Fibroblast of skin of left quadriceps (primary cell): ENCODE data around the gene A2M.

Experiments used
- DNase-seq, 2 experiments: peaks; one replicate each; pipeline ENCODE4 v3.0.0-alpha.2; 2013; ENCODE audit warnings: low read depth in 2 of 2

A2M gene

DNA sequence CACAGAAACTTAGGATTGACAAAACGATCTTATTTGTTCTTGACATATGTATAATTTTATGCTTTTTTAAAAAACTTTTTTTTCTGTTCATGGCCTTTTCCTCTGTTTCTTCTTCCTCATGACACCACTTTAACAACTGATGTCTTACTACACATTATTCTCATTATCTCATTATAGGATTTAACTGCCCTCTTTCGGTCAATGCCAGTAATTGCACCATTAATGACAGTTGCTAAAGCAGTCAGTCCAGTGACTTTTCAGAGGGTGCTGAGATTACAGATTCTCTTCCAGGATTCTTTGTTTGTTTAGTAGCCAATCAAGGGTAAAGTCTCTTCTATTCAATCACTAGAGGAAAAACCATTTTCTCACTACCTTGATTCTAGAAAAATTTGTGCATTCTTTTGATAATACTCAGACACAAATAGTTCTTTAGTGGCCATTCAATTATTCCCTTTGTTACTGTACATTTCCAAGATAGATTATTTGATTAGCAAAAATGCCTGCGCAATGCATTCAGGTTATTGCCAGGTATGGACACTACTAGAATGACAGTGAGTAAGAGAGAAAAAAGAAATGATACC lies 76.2 kb downstream of the A2M start:
- DNase-seq: peak in 1 of 2 experiments; percentile 13

DNA sequence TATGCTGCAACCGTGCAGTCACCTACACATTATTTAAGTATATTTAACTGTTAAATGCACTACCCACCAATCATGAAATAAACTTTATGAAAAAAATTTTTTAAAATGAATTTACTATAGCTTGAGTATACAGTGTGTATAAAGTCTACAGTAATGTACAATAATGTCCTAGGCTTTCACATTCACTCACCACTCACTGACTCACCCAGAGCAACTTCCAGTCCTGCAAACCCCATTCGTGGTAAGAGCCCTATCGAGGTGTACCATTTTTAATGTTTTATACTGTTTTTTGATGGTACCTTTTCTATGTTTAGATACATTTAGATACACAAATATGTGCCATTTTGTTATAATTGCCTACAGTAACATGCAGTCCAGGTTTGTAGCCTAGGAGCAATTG lies 78.3 kb downstream of the A2M start:
- DNase-seq: no peak

DNA sequence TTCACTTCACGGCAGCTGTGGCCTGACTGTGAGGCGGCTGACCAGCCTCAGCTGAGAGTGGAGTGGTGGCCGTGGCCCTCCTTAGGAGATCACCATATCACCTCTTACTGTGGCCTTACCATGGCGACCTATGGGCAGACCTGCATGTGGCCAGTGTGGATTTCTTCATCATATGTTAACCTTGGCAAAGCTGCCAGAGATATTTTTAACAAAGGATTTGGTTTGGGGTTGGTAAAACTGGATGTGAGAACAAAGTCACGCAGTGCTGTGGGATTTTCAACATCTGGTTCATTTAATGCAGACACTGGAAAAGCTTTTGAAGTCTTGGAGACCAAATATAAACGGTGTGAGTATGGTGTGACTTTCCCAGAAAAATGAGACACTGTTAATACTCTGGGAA lies 79.5 kb downstream of the A2M start:
- DNase-seq: no peak

DNA sequence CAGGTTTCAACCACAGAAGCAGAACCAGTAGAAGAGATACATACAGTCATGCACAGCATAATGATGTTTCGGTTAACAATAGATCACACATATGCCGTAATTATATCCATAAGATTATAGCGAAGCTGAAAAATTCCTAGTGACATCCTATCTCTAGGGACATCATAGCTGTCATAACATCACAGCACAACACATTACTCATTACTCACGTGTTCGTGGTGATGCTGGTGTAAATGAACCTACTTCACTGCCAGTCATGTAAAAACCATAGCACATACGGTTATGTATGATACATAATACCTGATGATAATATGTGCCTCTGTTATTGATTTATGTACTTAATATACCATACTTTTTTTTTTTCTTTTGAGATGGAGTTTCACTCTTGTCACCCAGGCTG lies 81.6 kb downstream of the A2M start:
- DNase-seq: no peak

DNA sequence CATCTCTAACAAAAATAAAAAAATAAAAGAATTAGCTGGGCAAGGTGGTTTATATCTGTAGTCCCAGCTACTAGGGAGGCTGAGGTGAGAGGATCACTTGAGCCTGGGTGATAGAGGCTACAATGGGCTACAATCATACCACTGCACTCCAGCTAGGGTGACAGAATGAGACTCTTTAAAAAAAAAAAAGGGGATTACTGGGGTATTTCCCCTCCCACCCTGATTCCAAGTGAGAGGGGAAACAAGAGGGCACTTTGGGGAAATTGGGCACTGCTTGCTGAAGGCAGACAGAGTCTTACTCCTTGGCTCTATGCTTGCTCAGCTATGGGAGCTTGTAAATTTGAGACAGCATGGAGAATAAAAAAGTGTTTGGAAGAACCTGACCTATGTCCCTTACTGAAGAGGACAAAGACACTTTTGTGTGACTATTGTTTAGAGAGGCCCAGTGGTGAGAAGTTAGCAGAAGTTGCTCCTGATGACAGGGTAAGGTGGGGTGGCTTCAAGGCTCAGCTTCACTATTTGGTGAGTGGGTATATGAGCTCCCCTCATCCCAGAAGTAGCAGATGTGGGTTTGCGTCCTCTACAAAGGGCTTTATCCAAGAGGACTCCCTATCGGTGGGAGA lies 82.3 kb downstream of the A2M start:
- no peak for DNase-seq

DNA sequence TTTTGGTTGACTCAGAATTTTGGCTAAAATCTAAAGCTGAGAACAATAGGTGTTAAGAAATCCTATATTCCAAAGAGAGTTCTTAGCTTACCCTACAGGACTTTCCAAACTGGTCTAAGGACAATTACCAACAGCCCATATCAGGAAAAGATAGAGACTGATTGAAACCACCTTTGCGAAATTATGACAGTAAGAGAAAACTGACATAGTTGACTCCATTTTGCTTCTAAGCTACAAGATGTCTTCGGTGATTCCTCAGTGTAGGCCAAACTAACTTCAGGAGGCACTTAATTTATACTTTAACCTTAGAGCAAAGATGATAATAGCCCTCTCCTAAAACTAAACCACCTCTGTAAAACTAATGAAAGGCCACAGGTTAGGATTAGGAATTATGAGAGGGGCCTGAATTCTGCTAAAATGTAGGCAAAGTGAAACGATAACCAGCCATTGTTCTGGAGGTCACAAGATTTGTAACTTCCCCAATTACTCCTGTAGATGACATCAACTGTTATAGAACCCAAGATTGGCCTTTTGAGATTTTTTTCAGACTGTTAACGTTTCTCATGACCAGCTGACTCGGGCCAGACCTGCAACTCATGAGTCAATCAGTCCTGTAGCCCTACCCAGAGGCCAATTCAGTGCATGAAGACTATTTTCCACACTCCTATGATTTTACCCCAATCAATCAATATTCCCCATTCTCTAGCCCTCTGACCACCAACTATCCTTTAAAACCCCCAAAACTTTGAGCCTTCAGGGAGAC lies 83.3 kb downstream of the A2M start:
- no peak for DNase-seq

DNA sequence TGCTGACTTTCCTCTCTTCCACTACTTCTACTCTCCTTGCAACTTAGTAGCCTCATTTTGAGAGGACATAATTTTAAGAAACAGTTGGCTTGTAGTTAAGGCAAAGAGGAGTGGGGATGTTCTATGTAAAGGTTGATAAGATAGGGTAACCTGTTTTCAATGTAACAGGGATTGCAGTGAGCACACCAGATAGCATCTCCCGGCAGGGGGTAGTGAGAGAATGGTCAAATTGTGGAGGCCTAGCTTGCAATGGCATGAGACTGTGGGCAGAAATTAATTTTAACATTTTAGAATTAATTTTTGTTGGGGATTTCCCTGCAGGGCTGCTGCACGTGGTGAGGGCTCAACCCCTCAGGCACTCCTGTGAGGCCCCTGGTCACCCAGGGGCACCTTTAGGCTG lies 84.9 kb downstream of the A2M start:
- no peak for DNase-seq

DNA sequence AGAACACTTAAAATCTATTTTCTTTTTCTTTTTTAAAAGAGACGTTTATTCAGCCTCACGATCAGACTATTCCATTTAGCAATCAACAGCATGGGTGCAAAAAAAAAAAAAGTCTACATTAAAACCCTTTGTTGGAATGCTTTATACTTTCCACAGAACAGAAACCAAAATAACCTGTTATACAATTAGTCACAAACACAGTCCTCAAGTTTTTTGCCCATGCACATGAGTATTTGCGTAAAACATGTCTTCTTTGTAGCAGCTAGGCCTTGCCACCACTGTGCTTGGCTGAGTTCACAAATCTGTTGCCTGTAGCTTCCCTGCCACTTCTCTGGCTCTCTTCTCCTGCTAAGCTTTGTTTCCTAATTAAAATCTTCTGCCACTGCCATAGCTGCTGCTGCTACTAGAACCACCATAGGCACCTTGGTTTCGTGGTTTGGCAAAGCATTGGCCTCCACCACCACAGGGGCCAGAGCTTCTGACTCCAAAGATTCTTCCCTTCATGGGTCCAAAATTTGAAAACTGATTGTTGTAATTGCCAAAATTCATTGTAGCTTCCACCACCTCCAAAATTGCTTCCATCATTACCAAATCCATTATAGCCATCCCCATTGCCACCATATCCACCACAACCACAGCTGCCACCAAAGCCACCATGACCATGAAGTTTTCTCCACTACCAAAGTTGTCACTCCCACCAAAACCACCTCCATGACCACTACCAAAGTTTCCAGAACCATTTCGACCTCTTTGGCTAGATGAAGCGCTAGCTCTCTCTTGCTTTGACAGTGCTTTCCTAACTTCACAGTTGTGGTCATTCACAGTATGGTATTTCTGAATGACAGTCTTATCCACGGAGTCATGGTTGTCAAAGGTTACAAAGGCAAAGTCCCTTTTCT lies 88.3 kb downstream of the A2M start:
- no peak for DNase-seq

DNA sequence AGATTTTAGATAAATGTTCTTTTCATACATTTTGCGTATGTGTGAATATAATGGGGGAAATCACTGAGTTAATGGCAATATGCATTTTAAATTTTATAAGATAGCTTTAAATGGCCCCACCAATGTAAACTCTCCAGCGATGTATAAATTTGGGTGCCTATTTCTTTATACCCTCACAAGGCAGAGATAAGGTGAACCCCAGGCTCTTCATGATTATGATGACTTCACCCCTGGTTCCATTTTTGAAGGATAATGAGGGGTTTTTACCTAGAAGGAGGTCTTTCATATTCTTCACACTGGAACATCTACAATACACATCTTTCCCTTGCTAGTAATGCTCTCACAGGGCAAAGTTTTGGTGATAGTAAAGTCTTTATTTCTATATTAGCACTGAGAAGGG lies 91.2 kb downstream of the A2M start:
- no peak for DNase-seq

DNA sequence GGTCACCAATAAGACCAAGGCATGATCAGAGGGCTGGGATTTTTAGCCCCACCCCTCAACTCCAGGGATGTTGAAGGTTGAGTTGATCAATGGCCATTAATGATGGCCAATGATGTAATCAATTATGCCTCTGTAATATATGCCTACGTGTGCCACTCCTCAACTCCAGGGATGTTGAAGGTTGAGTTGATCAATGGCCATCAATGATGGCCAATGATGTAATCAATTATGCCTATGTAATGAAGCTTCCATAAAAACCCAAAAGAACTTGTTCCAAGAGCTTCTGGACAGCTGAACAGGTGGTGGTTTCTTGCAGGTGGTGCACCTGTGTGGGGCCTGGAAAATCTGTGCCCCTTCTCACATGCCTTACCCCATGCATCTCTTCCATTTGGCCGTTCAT lies 93.1 kb downstream of the A2M start:
- no peak for DNase-seq
